ENCODE results near the gene TWIST1.

TWIST1 gene

GRCh38 chr7:19094138-19094537 is 23.3 kb downstream of the TWIST1 start:
- DNase-seq: no peak

DNA sequence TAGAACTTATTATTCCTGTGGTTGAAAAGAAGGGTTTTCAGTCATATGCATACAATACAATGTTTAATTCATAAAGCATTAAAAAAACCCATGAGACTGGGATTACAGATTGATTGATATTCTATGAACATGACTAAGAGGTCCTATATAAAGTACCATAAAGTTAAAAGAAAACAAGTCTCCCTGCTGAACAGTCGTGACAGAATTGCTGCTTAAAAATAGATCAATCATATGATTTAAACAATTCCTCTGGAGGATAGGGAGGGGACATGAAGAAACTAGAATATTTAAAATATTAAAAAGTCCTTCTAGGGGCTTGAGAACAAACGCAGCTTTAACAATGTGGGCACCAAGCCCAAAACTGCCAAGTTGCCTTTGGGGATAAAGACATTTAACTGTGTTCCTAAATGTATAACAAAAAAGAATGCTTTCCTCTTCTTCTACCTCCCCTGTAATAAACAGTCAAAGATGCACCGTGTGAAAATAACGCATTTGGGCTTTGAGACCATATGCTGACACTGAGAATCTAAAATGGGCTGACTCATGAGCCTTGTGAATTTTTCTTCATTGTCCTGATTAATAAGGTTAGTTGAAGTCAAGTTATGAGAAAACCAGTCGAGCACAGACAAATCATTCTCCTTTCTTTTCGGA is 25.8 kb downstream of the TWIST1 start:
- DNase-seq: no peak

- DNase-seq: no peak
Observed at GRCh38 chr7:19090526-19090925, 26.9 kb downstream of the TWIST1 start.

GRCh38 chr7:19089797-19090196 is 27.6 kb downstream of the TWIST1 start:
- DNase-seq: no peak

DNA sequence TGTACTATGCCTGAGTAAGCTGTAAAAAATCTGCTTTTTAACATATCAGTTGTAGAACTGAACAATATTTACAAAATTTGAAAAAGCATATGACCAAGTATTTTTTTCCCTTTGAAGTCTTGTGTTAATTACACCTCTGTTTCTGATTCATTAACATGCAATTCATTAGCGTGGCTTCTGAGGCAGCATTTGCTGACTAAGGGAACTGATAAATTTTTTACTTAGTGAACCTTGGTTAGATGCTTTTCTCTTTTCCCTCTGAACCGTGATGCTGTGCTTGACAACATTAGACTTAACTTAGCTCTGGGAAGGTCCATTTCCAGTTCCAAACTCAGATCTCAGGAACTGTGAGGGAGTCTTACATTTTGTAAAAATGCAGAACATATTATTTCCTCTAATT is 28.1 kb downstream of the TWIST1 start:
- DNase-seq: no peak

- no peak for DNase-seq
Observed at GRCh38 chr7:19080093-19080492, 37.3 kb downstream of the TWIST1 start.

- DNase-seq: no peak
Observed at GRCh38 chr7:19079066-19079465, 38.4 kb downstream of the TWIST1 start.

GRCh38 chr7:19069842-19070241 is 47.6 kb downstream of the TWIST1 start:
- DNase-seq: no peak

GRCh38 chr7:19066170-19066569 is 51.3 kb downstream of the TWIST1 start:
- DNase-seq: no peak
